ENCODE measurements around the gene UCK2.

UCK2 gene

GRCh38 chr1:165828103-165828668 is 772 bp downstream of the UCK2 start:
- TF ChIP-seq REST (IDR thresholded peaks at IDR 0.05; ENCODE audit: low read depth) (no peak; the same call in 1 of the 2 replicates), CEBPB (IDR thresholded peaks at IDR 0.05) (0 out of 2 replicates have a peak, but pooled peaks have one; percentile 6), TAF1 (IDR thresholded peaks at IDR 0.05; ENCODE audit: low read depth) (peak; percentile 36)
- TF ChIP-seq, protein P1, sequence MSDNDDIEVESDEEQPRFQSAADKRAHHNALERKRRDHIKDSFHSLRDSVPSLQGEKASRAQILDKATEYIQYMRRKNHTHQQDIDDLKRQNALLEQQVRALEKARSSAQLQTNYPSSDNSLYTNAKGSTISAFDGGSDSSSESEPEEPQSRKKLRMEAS (IDR thresholded peaks at IDR 0.05) = no peak

- TF ChIP-seq TAF1 (IDR thresholded peaks at IDR 0.05; ENCODE audit: low read depth) = peak; percentile 44; the same call in 1 of the 2 replicates
- TF ChIP-seq, protein P1 (IDR thresholded peaks at IDR 0.05) = peak; percentile 95
- no peak for TF ChIP-seq EP300 (IDR thresholded peaks at IDR 0.05; ENCODE audit: borderline replicate concordance)
- peak; percentile 78 for TF ChIP-seq YY1 (IDR thresholded peaks at IDR 0.05; ENCODE audit: low read depth)
Observed at GRCh38 chr1:165828669-165829329, 1.4 kb downstream of the UCK2 start.

DNA sequence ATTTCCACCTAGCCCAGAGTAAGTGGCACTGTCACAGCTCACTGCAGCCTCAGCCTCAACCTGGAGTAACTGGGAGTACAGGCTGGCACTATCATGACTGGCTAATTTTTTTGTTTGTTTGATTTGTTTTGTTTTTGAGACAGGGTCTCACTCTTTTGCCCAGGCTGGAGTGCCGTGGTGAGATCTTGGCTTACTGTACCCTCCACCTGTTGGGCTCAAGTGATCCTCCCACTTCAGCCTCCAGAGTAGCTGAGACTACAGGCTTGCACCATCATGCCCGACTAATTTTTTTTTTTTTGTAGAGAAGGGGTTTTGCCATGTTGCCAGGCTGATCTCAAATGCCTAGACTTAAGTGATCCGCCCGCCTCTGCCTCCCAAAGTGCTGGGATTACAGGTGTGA is 2.5 kb downstream of the UCK2 start:
- no peak for TF ChIP-seq FOXM1 (IDR thresholded peaks at IDR 0.05; ENCODE audit: borderline replicate concordance, low read depth)
- TF ChIP-seq, protein P1 (IDR thresholded peaks at IDR 0.05) = no peak
- no peak for TF ChIP-seq REST (IDR thresholded peaks at IDR 0.05; ENCODE audit: low read depth)
- TF ChIP-seq YY1 (IDR thresholded peaks at IDR 0.05; ENCODE audit: low read depth) = no peak
- TF ChIP-seq TAF1 (IDR thresholded peaks at IDR 0.05; ENCODE audit: low read depth) = no peak
- no peak for TF ChIP-seq RAD21 (IDR thresholded peaks at IDR 0.05; ENCODE audit: low read depth)
- no peak for TF ChIP-seq TCF12 (IDR thresholded peaks at IDR 0.05; ENCODE audit: low read depth)
- TF ChIP-seq CREB1 (IDR thresholded peaks at IDR 0.05; ENCODE audit: low read depth) = no peak
- no peak for TF ChIP-seq TEAD4 (IDR thresholded peaks at IDR 0.05)
- TF ChIP-seq, protein P2, sequence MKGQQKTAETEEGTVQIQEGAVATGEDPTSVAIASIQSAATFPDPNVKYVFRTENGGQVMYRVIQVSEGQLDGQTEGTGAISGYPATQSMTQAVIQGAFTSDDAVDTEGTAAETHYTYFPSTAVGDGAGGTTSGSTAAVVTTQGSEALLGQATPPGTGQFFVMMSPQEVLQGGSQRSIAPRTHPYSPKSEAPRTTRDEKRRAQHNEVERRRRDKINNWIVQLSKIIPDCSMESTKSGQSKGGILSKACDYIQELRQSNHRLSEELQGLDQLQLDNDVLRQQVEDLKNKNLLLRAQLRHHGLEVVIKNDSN (IDR thresholded peaks at IDR 0.05) = no peak
- TF ChIP-seq CEBPB (IDR thresholded peaks at IDR 0.05) = no peak
- no peak for TF ChIP-seq EP300 (IDR thresholded peaks at IDR 0.05; ENCODE audit: borderline replicate concordance)
- TF ChIP-seq EGR1 (IDR thresholded peaks at IDR 0.05) = no peak
- no peak for TF ChIP-seq NFIC (IDR thresholded peaks at IDR 0.05)

DNA sequence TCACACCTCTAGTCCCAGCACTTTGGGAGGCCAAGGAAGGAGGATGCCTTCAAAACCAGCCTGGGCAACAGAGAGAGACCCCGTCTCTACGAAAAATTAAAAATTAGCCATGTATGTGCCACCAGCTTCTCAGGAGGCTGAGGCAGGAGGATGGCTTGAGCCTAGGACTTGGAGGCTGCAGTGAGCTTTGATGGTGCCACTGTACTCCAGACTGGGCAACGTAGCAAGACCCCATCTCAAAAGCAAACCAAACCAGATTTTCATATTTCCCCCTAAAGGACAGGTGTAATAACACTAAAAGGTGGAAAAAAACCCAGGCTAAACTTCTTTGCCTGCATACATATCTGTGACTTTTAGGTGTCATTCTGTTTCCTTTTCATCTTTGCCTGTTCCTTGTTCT is 3.7 kb downstream of the UCK2 start:
- TF ChIP-seq EGR1 (IDR thresholded peaks at IDR 0.05) (no peak), ZBTB7A (IDR thresholded peaks at IDR 0.05; ENCODE audit: low read depth) (no peak), RAD21 (IDR thresholded peaks at IDR 0.05; ENCODE audit: low read depth) (no peak), EP300 (IDR thresholded peaks at IDR 0.05; ENCODE audit: borderline replicate concordance) (no peak), REST (IDR thresholded peaks at IDR 0.05; ENCODE audit: low read depth) (no peak), TCF12 (IDR thresholded peaks at IDR 0.05; ENCODE audit: low read depth) (no peak), TAF1 (IDR thresholded peaks at IDR 0.05; ENCODE audit: low read depth) (no peak)
- TF ChIP-seq, protein P1 (IDR thresholded peaks at IDR 0.05) = no peak
- TF ChIP-seq, protein P2 (IDR thresholded peaks at IDR 0.05) = no peak
